ENCODE results near the gene LHFPL4. TPM values are rescaled to one million over a fixed set of nuclear protein-coding genes. Genes with fewer than 3 reads are reported as not detected.

The LHFPL4 gene
- total and polyA plus RNA-seq, 2 of the 8 experiments (the other 6 are each of a cell fraction or from before 2014, with no cell fraction given): 5.0 to 16.9 TPM

- TF ChIP-seq JUN (IDR thresholded peaks at IDR 0.05; ENCODE audit: low read depth, low read length): no peak
- no peak for TF ChIP-seq TAF7 (optimal IDR thresholded peaks at IDR 0.05; ENCODE audit: borderline replicate concordance, low read depth, low read length)
- TF ChIP-seq ZNF274 (IDR thresholded peaks at IDR 0.05; ENCODE audit: borderline replicate concordance, extremely low read depth, low read length): no peak
Measured at GRCh38 chr3:9450126-9450525, 103.5 kb downstream of the LHFPL4 start (continued).

Data from H1 (cell line).